Activated CD4-positive, alpha-beta T cell treated with anti-CD3 and anti-CD28 coated beads, Interleukin-2, amount 50 U/mL, for 48 hours (primary cell): Measurements from ENCODE around the gene CCDC170.

Experiments
- DNase-seq, 2 experiments: peaks; one replicate each; pipeline ENCODE4 v3.0.0-alpha.2; 2020

The CCDC170 gene

DNA sequence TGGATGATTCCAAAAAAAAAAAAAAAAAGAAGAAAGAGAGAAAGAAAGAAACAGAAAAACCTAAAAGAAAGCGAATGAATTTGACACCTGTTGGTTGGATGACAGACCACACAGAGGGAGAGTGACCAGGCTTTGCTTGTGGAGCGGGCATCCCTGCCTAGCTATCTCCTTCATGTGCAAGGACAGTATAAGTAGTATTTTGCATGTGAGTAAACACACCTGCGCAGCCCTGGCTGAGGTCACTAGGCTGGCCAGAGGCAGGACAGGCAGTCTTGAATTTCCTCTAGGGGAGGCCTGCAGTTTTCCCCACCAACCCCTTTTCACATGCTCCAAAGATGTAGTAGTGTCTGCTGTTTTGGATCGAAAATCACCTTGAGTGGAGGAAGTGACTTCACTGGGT, 126.4 kb downstream of the CCDC170 start:
- no peak for DNase-seq

DNA sequence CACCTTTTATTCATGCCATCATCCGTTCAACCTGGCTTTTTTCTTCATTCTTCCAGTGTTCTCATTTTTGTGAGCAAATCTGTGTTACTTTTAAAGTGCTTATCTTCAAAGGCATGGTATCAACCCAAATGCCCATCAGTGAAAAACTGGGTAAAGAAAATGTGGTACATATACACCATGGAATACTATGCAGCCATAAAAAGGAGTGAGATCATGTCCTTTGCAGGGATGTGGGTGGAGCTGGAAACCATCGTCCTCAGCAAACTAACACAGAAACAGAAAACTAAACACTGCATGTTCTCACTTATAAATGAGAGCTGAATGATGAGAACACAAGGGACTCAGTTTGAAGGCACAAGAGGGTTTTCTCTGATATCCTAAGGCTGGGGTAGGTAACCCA, 130.3 kb downstream of the CCDC170 start:
- DNase-seq, result no peak

DNA sequence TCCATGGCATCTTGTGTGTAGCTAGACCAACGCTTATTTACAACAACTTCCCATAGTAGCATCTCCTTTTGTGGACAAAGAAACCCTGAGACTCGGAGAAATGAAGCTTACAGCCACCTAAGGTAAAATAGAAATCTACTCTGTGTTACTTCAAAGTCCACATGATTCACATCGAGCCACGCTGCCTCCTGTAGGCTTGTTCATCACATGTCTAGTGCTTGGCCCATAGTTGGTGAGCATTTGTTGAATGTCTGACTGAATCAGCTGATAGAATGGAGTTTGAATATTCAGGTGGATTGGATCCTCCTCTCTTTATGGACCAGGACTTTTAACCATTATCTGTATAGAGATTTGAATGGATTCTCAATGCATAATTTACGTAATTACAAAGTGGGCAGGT, 130.7 kb downstream of the CCDC170 start:
- no peak for DNase-seq

DNA sequence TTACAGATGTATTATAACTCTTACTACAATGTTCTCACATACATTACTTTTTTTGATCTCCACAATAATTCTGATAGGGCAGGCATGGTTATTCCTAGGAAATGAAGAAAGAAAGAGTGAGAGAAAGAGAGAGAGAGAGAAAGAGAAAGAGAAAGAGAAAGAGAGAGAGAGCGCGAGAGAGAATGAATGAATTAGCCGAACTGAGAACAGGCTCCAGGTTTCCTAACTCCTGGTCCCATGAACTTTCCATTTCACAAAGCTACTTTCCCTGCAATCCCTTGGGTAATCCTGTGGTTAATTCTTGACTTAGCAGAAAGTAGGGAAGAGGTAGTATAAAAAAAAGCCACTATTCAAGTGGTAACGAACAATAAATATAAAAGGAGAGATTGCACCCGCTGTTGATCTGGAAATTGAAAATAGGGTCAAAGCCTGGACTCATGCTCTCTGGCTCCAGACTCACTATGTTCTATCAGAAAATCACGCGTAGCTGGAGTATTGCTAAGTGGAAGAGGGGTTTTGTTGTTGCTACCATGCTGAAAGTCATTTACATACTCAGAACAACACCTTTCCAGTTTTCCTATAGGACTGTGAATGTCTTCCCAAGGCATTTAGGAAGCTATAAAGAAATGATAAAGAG, 131.2 kb downstream of the CCDC170 start:
- DNase-seq, result no peak

DNA sequence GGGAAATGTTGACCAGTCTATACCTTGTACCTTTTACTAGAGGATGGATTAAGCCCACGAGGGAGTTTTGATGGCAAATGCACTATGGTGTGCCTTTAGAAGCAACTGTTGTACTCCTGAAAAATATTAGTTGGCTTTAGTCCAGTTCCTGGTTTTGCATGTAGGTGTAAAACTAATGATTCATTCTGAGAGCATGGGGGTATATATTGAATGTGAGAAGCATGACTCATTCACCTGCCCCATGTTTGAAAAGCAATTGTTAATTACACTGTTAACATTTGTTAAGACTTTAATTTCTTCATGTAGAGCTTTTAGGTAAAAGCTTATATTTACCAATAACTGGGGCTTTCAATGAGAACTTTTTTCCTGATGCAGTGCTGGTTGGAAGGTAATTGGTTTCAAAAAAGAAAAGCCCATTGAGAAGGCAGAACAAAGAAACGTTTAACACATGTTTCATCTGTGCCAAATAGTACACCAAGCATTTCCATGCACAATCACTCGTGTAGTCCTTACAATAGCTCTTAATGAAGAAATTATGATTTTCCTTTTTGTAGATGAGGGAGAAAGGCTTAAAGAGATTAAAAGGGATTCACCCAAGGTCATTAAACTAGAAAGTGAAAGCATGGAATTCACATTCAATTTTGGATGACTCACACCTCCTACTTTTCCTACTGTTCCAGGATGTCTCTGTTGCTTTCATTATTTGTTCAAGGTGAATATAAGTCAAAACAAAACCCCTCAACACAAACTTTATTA, 134.1 kb downstream of the CCDC170 start:
- DNase-seq, result no peak

DNA sequence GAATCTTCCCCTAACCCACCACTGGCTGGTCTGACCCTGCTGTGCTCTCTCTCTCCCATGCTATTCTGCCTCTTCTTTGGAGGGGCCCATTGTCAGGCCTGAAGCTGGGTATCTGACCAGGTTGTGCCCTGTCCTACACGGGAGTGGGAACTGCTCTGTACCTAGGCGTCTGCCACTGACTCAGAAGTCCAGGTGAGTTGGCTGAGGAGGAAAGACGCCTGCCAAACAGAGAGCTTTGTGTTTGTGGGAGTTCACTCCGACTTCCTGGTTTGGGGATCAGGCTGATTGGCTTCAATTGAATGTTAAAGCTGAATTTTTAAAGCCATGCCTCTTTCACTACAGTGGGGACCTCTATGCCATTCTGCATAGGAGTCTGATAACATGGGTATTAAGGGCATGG, 136.0 kb downstream of the CCDC170 start:
- no peak for DNase-seq

DNA sequence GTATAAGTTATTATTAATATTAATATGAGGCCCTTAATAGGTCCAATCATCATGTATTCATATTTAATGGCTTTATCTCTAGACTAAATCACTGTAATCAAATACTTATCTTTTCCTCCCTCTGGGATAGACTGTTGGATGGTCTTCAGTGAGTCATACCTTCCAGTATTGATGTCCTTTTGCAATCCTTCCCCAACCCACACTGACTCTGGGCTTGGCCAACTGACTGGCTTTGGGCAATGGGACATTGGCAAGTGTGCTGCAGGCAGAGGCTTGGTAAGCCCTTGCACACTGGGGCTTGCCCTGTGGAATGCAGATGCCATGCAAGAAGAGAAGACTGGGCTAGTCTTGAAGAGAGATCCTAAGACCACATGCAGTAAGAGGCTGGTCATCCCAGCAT, 136.6 kb downstream of the CCDC170 start:
- no peak for DNase-seq

DNA sequence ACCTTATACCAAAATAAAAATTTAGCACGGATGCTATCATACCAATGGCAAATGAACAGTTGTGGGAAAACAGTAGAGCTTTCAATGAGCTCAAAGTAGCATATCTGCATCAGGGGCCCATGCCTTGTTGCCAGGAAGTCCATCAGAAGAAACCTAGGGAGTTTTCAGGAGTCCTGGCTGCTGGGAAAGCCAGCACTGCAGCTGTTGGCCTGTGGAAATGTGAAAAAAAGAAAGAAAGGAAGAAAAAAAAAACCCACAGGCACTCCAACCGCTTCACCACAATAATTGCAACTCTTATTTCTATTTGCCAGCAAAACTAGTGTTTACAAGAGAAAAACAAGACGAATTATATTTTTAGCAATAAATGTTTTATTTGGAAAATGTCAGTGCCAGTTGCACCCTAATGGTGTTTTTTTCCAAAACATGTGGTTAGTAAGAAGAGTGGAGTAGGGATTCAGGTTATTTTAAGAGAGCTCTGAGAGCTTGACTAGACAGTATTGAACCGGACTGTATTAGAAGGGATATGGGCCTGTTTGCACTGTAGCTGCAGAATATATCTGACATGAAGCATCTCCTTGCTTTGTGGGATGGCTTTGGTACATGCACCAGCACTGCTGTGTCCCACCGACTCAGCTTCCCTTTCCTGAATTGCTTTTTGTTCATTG, 137.3 kb downstream of the CCDC170 start:
- no peak for DNase-seq

DNA sequence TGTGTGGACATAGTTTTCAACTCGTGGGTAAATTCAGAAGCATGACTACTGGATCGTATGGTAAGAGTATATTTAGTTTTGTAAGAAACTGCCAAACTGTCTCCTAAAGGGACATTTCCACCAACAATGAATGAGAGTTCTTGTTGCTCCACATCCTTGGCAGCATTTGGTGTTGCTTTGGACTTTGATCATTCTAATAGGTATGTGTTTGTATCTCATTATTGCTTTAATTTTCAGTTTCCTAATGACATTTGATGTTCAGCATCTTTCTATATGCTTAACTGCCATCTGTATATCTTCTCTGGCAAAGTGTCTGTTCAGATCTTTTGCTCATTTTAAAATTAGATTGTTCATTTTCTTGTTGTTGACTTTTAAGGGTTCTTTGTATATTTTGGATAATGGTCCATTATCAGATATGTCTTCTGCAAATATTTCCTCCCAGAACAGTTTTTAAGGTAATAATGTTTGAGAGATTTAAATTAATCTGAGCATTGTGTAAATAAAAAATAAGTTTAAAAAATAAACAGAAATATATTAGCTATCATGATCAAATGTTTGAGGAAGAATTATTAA, 138.7 kb downstream of the CCDC170 start:
- no peak for DNase-seq

DNA sequence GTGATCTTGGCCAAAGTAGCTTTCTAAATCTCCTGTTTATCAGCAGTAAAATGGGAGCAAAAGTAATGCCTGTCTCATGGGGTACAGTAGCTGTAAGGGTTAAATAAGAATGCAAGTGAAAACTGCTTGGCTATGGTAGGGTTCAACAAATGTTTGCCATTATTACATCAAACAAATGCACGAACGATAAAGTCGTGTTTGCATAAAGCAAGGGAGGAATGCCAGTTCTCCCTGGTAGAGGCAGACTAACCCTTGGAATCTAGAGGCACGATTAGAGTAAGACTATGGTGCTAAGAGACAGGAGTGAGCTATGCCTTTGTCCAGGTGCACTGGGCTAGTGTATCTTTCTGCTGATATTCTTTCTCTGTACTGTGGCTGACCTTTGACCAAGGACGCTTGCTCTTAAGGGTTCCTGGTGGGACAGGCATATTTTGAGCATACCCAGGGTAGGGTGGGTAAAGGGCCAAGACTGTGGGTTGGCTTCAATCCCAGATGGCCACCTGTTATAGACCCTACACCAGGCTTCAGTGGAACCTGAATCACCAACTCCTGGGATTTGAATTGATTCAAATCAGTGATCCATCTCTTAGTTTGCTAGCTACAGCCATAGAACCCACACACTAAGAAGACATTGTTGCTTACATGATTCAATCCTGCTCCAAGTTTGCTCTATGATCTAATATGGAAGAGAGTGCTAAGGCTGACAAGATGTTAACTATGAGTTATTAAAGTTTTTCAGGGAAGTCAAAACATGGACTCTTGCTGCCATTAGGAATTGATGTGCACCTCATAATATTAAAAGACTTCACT, 139.9 kb downstream of the CCDC170 start:
- DNase-seq, result no peak

DNA sequence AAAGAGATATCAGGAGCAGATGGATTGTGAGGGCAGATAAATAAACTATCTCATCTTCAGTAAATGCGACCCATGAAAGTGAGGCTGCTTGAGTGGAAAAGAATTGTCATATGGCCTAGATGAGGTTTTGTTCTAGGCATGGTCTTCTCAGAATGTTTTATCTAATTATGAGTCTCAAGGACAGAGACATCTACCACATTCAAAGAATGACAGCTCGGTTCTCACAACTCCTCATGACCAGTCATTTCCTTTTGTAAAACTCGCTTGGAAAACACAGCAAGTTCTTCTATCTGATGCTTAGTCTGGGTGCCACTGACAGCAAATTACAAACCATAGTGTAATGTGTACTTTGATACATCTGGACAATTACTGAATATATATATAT, 140.5 kb downstream of the CCDC170 start:
- DNase-seq, result no peak

DNA sequence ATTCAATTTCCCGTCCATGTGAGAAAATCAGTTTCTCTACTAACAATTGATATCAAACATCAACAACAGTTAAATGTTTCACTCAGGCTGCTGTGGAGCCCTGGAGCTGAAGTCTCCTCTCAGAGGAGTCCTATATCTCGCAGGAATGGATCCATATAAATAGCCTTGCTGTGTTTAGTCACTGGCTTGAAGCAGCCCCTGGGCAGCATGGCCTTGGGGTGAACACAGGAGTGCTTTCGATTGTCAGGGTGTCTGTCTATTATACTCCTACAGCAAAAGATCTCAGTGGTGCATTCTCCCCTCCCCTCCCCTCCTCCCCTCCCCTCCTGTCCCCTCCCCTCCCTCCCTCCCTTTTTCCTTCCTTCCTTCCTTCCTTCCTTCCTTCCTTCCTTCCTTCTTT, 141.9 kb downstream of the CCDC170 start:
- DNase-seq, result no peak

DNA sequence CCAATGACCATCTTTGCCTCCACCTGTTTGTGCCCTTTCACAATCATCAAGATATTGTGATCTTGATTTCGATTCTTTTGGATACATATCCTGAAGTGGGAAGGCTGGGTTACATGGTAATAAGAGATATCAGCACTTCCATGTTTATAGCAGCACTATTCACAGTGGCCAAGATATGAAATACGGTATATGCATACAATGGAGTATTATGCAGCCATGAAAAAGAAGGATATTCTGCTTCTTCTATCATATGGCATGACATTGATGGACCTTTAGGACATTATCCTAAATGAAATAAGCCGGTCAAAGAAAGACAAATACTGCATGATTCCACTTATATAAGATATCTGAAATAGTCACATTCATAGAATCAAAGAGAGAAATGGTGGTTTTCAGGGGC, 144.0 kb downstream of the CCDC170 start:
- DNase-seq, result no peak

DNA sequence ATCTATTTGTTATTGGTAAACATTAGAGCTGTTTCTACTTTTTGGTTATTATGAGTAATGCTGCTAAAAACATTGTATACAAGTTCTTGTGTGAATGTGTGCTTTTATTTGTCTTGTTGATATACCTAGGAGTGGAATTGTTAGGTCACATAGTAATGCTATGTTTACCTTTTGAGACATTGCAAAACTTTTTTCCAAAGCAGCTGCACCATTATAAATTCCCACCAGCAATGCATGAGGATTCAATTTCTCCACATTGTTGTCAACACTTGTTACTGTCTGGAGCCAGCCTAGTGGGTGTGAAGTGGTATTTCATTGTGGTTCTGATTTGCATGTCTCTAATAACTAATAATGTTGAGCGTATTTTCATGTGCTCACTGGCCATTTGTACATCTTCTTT, 145.9 kb downstream of the CCDC170 start:
- no peak for DNase-seq

DNA sequence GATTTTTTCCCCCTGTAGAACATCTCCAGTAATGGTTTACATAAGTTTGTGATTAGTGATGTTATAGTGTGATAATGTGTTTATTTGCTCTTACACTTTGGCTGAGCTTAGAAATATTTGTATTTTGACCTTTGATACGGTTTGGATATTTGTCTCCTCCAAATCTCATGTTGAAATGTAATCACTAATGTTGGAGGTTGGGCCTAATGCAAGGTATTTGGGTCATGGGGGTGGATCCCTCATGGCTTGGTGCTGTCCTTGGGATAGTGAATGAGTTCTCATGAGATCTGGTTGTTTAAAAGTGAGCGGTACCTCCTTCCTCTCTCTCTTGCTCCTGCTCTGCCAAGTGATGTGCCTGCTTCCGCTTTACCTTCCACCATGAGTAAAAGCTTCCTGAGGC, 147.2 kb downstream of the CCDC170 start:
- no peak for DNase-seq

DNA sequence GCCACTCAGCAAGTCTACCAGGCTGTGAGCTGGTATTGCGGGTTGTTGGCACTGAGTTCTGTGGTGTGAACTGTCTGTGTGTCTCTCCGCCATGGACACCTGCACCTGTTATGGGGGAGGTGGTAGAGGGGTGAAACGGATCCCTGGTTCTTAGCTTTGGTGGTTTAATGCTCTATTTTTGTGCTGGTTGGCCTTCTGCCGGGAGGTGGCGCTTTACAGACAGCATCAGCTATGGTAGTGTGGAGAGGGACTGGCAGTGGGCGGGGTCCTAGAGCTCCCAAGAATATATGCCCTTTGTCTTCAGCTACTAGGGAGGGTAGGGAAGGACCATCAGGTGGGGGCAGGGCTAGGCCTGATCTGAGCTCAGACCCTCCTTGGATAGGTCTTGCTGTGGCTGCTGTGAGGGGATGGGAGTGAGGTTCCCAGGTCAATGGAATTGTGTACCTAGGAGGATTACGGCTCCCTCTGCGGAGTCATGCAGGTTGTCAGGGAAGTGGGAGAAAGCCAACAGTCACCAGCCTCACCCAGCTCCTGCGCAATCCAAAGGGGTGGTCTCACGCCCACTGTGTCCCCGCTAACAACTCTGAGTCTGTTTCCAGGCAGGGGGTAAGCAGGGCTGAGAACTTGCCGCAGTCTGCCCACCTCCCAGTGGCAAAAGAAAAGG, 154.3 kb downstream of the CCDC170 start:
- peak; percentile 25 to 33 for DNase-seq

DNA sequence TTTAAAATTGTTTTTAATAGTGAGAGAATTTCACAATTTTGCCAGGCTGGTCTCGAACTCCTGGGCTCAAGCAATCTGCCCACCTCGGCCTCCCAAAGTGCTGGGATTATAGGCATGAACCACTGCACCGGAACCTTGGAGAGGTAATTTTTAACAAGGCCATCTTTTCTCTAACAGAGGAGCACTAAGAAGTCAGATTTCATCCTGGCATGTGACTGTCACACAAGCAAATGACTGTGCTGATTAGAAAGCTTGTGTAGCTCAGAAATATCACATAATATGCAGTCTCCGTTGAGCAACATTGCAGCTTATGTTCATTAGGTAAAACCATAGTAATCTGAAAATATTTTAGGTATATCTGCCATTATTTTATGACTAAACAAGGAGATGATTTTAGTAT, 156.0 kb downstream of the CCDC170 start:
- no peak for DNase-seq

DNA sequence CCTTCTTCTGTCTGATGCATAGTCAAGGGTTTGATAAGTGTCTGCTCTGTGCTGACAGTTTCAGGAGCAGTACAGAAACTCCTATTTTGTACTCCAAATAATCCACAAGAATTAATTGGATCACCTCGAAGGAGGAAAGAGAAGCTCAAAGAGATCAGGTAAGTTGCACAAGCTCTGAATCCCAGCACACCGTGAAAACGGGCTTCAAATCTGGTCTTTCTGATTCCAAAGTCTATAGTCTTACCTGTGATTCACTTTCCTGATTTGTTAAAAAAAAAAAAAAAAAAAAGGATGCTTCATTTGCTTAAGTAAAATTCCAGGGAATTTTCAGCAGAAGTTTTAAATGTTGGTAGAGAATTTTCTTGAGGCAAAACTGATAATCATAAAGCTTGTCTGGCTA, 157.8 kb downstream of the CCDC170 start:
- no peak for DNase-seq

DNA sequence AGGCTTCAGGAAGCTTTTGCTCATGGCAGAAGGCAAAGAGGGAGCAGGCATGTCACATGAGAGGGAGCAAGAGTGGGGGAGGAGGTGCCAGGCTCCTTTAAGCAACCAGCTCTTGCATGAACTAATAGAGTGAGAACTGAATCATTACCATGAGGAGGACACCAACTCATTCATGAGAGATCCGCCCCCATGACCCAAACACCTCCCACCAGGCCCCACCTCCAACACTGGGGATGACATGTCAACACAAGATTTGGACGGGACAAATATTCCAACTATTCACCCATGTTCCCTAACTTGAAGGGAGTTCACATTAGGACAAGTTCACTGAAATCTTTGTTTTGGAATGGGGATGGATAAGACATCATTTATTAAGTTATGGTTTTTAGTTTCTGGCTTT, 158.5 kb downstream of the CCDC170 start:
- no peak for DNase-seq

DNA sequence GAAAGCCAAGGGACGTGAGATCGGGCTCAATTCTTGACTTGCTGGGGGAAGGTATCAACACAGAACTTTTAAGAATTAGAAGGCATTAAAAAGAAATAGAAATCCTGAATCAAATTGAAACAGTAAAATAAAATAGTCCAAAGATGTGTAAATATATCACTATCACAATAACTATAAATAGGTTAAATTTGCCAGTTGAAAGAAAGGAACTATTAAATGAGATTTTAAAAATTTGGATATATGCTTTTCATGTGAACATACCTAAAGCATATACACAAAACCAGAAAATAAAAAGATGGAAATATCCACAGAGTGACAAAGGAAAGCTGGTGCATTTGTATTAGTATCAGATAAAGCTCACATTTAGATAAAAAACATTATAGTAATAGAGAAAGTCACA, 161.3 kb downstream of the CCDC170 start:
- DNase-seq, result no peak

DNA sequence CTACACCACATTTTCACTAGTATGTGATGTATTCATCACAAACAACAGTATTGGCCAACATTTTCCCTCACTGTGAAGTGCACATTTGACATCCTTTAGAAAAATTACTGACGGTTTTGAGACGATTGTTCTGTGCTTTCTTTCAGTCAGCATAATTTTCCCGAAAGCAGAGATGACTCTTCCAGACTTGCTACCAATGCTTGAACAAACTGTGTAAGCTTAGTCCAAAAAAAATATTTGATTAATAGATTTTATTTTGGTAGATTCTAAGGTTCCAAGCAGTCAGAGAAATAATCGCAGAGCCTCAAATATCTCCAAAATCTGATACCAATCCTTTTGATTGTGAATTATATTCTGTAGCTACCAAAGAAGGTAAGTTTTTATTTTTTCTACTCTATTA, 162.6 kb downstream of the CCDC170 start:
- DNase-seq, result no peak

DNA sequence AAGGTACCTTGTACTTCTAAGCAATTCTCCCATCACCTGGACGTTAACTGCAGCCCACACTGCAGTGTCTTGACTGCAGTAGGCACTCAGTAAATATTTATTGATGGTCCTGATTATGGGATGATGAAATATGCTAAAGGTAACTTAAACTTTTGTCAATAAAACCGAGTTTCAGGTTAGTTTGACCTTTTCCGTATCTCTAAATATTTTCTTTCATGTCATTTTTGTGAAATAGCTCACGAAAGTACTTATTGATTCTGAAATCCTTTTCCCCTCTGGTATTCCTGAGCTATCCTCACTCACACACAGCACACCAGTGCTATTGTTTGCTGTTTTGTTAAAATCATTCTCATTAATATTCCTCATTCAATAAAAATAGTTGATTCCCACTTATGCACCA, 164.3 kb downstream of the CCDC170 start:
- no peak for DNase-seq

DNA sequence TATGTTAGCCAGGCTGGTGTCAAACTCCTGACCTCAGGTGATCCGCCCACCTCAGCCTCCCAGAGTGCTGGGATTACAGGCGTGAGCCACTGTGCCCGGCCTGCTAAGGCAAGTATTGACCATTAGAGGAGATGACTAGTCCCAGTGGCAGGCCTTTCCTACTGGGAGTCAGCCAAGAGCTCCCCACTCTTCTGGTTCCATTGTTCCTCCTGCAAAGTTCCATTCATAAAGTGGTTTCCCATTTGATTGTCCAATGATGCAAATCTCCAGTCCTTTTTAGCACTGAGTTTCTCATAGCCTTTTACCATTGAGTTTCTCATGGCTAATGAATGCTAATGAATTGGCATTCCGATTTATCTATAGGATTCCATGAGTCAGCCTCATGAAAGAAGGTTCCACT, 165.4 kb downstream of the CCDC170 start:
- DNase-seq, result no peak
